IPS-11a (cell line): Measurements from ENCODE around the gene SLC12A8.

Source experiments
- H3K4me3 ChIP-seq: one replicate; pipeline ENCODE4 v1.5.1; 2013; ENCODE audit warnings: low read depth, low read length, control low read depth

Gene SLC12A8

DNA sequence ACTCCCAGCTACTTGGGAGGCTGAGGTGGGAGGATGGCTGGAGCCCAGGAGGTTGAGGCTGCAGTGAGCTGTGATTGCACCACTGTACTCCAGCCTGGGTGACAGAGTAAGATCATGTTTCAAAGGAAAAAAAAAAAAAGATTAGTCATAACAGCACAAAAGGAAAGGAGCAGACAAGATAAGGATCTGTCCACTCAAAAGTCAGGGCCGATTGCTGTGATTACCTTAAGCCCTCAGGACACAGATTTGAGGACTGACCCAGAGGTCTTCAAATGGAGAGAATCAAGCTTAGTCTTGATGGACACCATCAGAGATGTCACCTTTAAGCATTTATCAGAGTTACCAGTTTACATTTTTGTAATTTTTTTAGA, 132.9 kb downstream of the SLC12A8 start:
- H3K4me3 ChIP-seq, result no peak overlapping the region

DNA sequence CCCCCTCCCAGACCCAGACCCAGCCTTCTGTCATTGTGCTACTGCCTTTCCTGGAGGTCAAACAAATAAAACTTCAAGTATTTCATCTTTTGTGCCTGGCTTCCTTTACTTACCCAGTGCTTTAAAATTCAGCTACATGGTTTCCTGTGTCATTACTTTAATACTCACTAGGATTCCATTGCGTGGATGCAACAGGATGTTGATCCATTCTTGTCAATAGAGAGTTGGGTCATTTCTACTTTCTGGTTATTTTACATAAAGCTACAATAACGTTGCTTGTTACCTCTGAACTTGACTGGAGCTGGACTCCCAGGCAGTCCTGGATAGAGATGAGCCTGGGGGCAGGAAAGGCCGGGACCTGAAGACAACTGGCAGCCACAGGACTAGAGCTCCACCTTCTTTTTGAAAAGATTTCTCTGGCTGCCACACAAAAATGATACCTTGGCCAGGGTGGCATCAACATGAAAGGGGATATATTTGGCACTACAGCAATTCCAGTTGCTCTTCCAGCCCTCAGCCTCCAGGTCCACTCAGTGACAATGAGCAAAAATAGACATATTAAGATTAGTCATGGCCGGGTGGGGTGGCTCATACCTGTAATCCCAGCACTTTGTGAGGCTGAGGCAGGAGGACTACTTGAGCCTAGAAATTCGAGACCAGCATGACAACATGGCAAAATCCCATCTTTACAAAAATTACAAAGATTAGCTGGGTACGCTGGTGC, 133.4 kb downstream of the SLC12A8 start:
- no peak overlapping the region for H3K4me3 ChIP-seq

DNA sequence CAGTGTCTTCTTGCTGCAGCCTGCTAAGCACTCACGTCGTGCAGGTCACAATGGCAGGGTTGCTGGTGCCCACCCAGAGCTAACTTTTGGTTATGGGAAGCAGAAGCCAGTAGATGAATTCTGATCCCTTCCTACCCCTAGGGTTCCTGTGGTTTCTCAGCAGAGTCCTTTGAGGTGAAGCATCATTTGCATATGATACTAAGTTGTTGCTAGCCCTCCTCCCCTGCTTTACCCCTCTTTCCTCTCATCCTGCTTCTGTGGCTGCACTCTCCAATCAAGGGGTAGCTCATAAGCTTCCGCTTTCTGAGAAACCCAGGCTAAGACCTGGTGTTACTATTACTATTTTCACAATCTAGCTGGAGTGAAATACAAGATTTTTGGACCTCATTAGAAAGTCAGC, 134.7 kb downstream of the SLC12A8 start:
- H3K4me3 ChIP-seq, result no peak overlapping the region

DNA sequence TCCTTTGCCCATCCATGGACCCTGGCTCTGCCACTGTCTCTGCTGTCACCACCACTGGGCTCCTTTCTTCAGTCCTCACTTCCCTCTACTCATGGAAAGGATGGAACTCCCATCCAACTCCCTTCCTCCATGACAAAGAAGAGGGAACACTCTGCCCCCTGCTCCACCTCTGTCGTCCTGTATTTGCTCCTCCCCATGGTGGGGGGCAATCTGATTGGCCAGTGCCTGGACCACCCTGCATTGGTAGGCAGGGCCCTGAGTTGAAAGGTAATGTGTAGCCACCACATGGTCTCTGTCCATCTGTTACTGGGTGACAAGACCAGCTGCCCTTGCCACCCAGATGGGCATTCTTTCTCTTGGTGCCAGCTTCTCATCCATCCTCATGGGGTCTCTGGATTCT, 136.1 kb downstream of the SLC12A8 start:
- H3K4me3 ChIP-seq, result no peak overlapping the region

DNA sequence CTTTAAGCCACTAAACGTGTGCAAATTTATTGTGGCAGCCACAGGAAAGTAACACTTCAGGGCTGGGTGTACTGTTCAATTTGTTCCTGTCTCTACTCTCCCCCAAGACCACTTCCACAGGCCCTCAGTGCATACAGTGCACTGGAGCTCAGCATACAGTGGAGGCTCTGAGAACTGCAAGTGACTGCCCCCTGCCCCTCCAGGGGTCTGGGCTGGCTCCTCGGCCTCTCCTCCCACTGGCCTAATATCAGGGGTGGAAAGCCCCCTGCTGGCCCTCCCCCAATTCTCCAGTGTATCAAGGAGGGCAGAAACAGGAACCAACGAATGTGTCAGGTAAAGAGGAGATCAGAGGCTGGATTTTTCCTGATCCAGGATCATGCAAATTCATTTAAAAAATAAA, 136.8 kb downstream of the SLC12A8 start:
- no peak overlapping the region for H3K4me3 ChIP-seq

DNA sequence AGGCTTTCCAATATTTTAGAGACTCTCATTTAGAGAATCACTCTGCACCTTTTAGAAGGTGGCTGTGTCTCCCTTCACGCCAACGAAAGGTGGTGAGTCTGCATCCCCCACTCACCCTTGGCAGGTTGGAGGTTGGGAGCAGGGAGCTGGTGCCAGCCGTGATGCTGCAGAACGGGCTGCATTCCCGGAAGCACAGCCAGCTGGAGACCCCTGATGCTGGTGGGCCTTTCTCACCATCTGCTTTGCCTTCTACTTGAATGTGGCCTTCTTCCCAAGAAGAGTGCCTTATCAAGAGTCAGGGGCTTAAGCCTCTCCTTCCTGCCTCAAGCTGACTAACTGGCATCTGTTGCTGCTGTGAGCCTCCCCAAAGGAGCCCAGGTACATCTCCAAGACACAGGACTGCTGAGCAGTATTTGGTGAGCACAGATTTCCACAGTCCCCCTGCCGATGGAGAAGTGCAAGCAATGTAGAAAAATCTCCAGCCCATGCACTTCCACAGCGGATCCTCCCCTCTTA, 139.1 kb downstream of the SLC12A8 start:
- H3K4me3 ChIP-seq, result no peak overlapping the region

DNA sequence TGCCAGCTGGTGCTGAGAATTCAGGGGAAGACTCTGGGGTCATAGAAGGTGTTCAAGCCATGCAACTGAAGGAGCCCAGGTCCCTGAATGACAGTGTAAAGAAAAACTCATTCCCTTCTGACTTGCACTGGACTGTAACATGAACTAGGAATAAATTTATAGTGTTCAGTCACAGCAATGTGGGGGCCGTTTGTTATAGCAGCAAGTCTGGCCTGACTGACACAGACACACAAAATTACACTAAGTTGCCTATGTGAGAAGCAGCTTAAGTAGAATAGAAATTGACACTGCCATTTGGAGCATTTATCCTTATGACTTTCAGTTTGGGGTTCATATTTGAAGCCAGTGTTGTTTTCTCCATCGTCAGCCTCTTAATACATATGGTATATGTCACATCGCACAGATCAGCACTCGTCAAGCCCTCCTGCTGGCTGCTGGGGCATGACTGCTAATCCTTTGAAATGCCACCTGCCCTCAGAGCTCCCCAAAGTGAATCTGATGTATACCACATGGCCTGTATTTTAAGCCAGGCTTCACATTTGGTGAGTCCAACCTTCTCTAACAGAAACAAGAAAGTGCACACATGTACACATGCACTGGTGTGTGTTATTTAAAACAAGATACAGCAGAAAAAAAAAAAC, 139.7 kb downstream of the SLC12A8 start:
- H3K4me3 ChIP-seq, result no peak overlapping the region

DNA sequence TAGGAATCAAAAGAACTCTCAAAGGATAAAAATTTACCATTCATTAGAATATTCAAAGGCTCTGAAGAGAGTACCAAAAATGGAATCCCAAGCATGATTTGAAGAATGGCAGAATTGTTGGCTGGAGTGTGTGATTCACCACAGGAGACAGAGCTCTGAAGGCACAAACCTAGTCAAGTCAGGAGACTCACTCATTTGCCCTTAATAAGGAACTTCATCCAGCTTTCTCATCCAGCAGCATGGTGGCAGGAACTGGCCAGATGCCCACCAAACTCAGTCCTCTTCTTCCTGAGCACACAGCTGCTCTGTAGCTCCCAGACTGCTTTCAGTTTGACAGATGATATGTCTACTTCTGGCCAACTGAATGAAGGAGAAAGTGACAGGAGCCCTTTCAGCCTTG, 140.2 kb downstream of the SLC12A8 start:
- H3K4me3 ChIP-seq, result no peak overlapping the region

DNA sequence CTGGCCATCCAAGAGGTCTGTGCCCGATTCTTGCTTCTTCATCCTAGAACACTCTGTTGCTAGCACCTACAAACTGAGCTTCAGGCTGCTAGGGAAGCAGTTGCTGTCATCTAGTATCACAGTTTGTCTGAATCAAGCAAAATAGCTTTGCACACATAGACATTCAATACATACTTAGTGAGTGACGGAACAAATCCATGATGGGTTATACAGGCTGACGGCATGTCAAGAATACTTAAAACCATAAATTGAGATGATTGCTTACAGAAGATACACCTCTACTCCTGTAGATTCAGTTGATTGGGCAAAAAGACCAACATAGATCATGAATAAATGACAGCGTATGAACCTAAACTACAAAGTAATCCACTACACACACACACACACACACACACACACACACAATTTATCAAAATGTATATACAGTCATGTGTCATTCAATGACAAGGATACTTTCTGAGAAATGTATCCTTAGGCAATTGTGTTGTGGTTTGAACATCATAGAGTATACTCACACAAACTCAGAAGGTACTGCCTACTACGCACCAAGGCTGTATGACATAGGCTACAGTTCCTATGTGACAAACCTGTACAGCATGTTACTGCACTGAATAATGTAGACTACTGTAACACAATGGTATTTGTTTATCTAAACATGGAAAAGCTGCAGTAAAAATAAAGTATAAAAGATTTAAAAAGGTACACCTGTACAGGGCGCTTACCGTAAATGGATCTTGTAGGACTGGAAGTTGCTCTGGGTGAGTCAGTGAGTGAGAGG, 142.4 kb downstream of the SLC12A8 start:
- H3K4me3 ChIP-seq, result no peak overlapping the region

DNA sequence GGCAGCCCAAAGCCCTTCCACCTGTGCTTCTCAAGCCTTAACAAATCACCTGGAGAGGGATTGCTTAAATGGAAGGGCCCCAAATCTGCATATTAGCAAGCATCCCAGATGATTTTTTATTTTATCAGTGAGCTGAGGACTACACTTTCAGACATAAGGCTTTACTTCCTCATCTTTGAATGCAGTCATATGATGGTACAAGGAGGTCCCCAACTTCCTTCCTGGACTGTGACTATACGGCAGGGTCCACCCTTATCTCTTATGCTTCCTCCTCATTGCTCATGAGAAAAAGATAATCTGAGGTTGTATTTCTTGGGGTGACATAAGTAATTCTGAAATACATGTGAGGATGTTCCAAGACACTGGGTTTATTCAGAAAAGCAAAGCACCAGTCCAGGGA, 143.1 kb downstream of the SLC12A8 start:
- no peak overlapping the region for H3K4me3 ChIP-seq

DNA sequence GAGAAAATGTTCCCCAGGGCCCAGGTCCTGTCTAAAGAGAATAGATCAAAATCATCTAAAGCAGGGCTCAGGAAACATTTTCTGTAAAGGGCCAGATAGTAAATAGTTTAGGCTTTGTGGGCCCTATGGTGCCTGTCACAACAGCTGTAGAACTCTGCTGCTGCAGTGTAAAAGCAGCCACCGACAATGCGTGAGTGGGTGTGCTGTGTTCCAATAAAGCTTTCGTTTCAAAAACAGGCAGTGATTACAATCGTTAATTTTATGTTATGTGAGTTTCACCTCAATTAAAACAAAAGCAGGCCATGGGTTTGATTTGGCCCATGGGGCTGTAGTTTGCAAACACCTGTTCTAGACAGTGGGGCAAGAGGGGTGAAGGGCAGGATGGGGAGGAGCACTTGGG, 144.3 kb downstream of the SLC12A8 start:
- no peak overlapping the region for H3K4me3 ChIP-seq

DNA sequence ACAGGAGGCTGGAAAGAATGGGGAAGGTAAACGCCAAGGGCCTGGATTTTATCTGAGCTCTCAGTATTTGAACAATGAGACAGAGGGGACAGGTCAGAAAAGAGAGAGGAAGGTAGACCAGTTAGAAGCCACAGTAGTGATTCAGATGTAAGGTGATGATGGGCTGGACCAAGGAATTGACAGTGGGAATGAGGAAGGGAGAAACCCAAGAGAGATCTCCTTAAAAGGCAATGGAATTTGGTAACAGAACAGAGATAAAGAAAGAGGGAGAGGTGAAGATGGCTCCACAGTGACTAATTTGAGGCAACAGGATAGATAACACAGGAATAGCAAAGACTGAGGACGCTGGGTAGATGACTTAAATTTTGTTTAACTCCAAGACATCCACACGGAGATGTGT, 145.3 kb downstream of the SLC12A8 start:
- no peak overlapping the region for H3K4me3 ChIP-seq

DNA sequence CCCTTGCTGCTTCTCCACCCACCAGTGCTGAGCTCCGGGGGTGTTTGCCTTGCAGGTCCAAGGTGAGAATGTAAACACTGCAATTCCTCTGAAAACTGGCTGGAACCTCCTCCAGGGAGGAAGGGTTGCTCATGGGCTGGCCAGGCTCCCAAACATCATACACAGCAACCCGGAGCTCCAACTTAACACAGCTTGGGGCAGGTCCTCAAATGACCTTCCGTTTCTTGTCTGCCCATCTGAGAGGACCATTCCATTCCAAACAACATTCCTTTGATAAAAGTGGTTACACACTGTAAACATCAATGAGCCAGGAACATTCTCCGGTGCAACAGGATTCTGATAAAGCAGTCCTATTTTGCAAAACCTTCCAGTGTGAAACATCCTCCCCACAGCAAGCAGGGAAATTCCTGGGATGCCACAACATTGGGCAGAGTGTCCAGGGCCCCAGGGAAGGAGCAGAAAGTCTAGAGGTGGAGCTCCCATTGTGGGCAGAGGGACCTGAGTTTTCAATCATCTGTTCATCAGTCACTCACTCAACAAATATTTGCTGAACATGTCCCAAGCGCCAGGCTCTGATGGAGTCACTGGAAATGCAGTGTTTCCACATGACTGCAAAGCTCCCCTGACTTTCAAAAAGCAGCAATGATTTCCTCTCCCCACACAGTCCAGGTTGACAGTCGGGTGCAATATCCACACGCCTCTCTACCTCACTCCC, 149.5 kb downstream of the SLC12A8 start:
- H3K4me3 ChIP-seq, result no peak overlapping the region

DNA sequence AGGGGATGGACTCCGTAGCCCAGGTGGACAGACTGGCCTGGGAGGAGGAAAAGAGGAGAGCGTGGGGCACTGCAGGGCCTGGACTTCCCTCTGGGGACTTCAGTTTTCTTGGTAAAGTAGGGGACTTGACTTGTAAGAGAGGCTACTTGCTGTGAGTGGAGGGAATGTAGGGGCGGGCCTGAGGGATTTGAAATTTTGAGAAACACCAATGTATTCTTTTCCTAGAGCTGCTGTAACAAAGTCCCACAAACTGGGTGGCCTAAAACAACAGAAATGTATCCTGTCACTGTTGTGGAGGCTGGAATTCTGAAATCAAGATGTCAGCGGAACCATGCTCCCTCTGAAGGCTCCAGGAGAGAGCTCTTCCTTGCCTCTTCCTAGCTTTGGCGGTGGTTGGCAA, 150.9 kb downstream of the SLC12A8 start:
- H3K4me3 ChIP-seq, result no peak overlapping the region

DNA sequence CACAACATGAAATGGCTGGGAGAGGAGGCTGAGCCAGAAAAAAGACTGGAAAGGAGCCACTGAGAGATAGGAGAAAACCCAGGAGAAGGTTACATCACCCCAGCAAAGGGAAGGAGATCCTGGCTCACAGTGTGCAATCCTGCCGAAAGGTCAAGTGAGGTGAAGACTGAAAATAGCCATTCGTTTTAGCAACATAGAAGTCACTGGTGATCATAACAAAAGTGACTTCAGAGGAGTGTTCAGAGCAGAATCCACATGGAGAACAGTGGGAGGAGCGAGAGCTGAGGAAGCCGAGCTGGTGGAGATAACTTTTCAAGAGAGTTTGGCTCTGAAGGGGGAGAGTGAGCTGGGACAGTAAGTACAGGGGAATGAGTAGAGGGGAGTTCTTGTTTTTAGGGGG, 151.4 kb downstream of the SLC12A8 start:
- H3K4me3 ChIP-seq, result no peak overlapping the region

DNA sequence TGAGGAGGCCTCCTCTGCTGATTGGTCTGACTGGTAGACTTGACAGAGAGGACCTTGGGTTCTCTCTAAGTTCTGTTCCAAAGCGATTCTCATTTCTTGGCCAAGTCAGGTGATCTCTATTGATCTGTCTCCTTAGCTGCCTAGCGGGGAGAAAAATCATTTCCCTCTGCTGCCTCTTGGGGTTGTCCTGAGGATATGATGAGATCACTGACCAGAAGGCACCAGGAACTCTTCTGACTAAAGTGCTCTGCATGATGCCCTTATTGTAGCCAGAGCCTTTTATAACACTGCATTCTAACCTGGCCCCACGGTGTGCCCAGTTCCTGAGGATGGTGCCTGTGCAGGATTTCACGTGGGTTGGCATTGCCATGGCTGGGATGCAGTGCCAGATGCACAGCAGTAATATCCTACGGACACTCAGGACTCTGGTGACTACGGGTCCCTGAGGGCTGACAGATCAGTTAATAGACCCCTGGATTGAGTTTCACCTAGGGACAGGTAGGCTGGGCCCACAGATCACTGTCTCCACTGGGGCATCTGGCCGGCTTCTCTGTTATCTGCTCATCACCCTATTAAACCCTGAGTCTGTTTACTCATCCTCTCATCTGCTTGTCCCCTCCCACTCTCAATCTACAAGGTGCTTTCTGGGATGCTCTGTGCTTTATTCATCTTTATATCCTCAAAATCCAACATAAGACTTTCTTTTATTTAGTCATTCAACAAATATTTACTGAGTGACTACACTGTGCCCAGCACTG, 152.9 kb downstream of the SLC12A8 start:
- no peak overlapping the region for H3K4me3 ChIP-seq

DNA sequence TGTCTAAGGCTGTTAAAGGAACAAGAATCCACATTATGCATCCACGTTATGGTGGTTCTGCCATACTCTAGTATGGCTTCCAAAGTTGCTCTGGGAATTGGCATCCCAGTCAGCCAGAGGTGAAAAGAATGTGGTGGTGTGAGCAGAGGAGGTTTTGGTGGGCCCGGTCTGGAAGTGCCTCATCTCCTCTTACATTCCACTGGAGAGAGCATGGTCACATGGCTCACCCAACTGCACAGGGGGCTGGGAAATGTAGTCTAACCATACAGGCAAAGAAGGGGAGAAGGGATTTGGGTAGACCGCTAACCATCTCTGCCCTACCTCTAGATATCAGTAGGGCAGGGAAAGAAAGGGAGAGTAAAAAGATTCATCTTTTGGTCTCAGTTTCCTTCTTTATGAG, 153.6 kb downstream of the SLC12A8 start:
- no peak overlapping the region for H3K4me3 ChIP-seq

DNA sequence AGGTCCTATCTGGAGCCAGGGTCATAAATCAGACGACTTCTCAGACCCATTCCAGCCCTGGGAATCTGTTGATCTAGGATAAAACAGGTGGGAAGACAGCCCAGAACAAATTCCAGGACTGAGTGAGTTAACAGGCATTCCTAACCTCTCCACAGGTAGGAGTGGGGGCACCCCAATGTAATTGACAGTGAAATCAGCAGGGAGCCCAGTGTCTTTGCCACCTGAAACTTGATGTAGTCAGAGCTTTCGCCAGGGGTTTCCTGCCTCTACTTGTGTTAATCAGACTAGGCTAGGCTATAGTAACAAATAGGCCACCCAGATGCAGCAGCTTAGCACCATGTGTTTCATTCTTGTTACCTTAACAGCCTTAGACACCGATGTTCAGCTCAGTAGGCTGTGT, 154.0 kb downstream of the SLC12A8 start:
- H3K4me3 ChIP-seq, result no peak overlapping the region

DNA sequence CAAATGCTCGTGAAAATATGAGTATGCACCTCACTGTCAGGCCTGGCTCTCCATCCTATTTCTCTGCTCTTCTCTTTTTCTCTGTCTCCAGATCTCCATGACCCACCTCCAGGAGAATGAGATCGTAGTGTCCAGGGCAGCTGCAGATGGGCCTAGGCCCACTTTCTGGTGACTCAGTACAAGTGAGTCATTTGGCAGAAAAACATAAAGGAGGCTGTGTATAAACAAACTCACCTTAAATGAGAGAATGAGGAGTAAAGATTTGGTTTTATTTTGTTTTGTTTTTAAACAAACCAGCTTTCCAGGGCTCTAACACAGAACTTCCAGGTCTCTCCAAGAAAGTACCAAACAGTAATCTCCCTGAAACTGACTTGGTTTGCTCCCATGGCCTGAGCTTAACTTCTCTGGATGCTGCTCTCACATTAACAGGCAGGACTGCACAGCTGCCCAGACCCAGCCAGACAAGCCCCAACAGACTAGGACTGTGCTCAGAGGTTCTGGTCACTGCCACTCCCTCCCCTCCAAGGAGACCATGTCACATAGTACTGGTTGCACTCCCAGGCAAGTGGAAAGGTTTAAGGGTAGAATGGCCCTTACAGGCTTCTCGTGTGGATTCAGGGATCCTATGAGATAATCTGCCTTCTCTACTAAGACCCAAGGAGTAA, 155.2 kb downstream of the SLC12A8 start:
- no peak overlapping the region for H3K4me3 ChIP-seq
